Esophagus muscularis mucosa (tissue), 4 donors: ENCODE results near the gene ZNF329. TPM values are rescaled to one million over a fixed set of nuclear protein-coding genes. Genes with fewer than 3 reads are reported as not detected.

ENCODE experiments used
- DNase-seq: peaks from one replicate; pipeline ENCODE4 v3.0.0-alpha.2; 2017; ENCODE audit errors: extremely low spot score
- H3K27ac ChIP-seq, 4 donors: fragments of 200-600 bp; sonication (generic); replicated peaks in 1 of 4; 1 replicate in 3 of 4; 2 replicates in 1 of 4; pipeline ENCODE4 v1.5.1; 2016 to 2019; ENCODE audit warnings: mild to moderate bottlenecking in 1 of 4
- H3K27me3 ChIP-seq, 4 donors: fragments of 200-600 bp; sonication (generic); one replicate each; pipeline versions ENCODE4 v1.5.1 to v1.6.0; 2016 to 2019
- H3K36me3 ChIP-seq, 4 donors: fragments of 200-600 bp; sonication (generic); one replicate each; pipeline ENCODE4 v1.5.1; 2016 to 2019
- H3K4me1 ChIP-seq, 4 donors: fragments of 200-600 bp; sonication (generic); one replicate each; pipeline ENCODE4 v1.5.1; 2016 to 2019
- H3K4me3 ChIP-seq, 4 donors: fragments of 200-600 bp; sonication (generic); 1 replicate in 2 of 4; 2 replicates in 2 of 4; pipeline ENCODE4 v1.5.1; 2016 to 2019; ENCODE audit warnings: mild to moderate bottlenecking in 4 of 4, moderate library complexity in 1 of 4
- H3K9me3 ChIP-seq, 4 donors: fragments of 200-600 bp; sonication (generic); 1 replicate in 3 of 4; 2 replicates in 1 of 4; pipeline ENCODE4 v1.5.1; 2016 to 2019
- CTCF ChIP-seq, 3 experiments: fragments of 200-600 bp in 2 of 3; fragments of 450-650 bp in 1 of 3; sonication (generic) in 2 of 3; IDR thresholded peaks; one replicate each; pipeline ENCODE4 v1.5.1; 2017 to 2019; ENCODE audit warnings: antibody characterized with exemption in 3 of 3, mild to moderate bottlenecking in 2 of 3, moderate library complexity in 1 of 3
- EP300 ChIP-seq: sonication (generic); formaldehyde crosslinking; IDR thresholded peaks from one replicate; pipeline ENCODE4 v1.6.1; 2017; ENCODE audit warnings: antibody characterized with exemption
- POLR2A ChIP-seq: fragments of 450-650 bp; IDR thresholded peaks from one replicate; pipeline ENCODE4 v1.6.1; 2017; ENCODE audit warnings: antibody characterized with exemption, moderate library complexity, mild to moderate bottlenecking, low read depth
- POLR2AphosphoS5 ChIP-seq, 2 donors: sonication (generic); formaldehyde crosslinking; IDR thresholded peaks; one replicate each; pipeline ENCODE4 v1.6.1; 2017; ENCODE audit warnings: antibody characterized with exemption in 2 of 2
- WGBS: methylation state at CpG from one replicate; pipeline ENCODE4 v1.1.5; 2018; 5-methylcytosine and 5-hydroxymethylcytosine counted together
- intact Hi-C: fragments of 100-400 bp; cut with DNase I; formaldehyde crosslinking; loops from one replicate; pipeline ENCODE4 v1.15.1; 2023
- total RNA-seq, 4 donors: library from RNA; depleted of rRNA; stranded (reverse); fragments of >200 nt; gene quantifications; one replicate each; pipeline versions ENCODE4 v1.1.0 to v1.2.1, GENCODE V29; 2016

Gene ZNF329
- total RNA-seq, 4 donors from 2014 or later: 8.3 to 14.0 (median 10.8) TPM

- H3K9me3 ChIP-seq: peaks cover 16 to 100% (median 96%) of the 10 kb centered on the region in 4 donors
- no peak for DNase-seq
- no peak overlapping the region for H3K27ac ChIP-seq
- no peaks in the 10 kb centered on the region for H3K4me1 ChIP-seq
- 73% methylated on average over 4 of the region's 4 CpGs for WGBS
- no peaks in the 10 kb centered on the region for H3K36me3 ChIP-seq
- no peak for TF ChIP-seq EP300
- TF ChIP-seq CTCF (IDR thresholded peaks at IDR 0.05): no peak
- no peak for TF ChIP-seq POLR2A
- no peak for TF ChIP-seq POLR2AphosphoS5 (IDR thresholded peaks at IDR 0.05)
- no peak overlapping the region for H3K4me3 ChIP-seq
- intact Hi-C loops: no loop called here
- no peaks in the 10 kb centered on the region for H3K27me3 ChIP-seq
These were observed 16.2 kb upstream of the ZNF329 start for GRCh38 chr19:58166708-58167280.

- no peak for TF ChIP-seq CTCF (IDR thresholded peaks at IDR 0.05)
- WGBS: 88% methylated on average over 1 of the region's 1 CpG
- DNase-seq: no peak
- Histone ChIP-seq H3K27ac (no peak overlapping the region), H3K27me3 (no peaks in the 10 kb centered on the region), H3K9me3 (peaks cover 16 to 98% (median 95%) of the 10 kb centered on the region in 4 donors), H3K4me1 (no peaks in the 10 kb centered on the region), H3K36me3 (no peaks in the 10 kb centered on the region), H3K4me3 (no peak overlapping the region)
- intact Hi-C loops: no loop called here
These were observed 15.7 kb upstream of the ZNF329 start for GRCh38 chr19:58166268-58166667.

- WGBS: 86% methylated on average over 19 of the region's 53 CpGs
- intact Hi-C loops: loop anchor here (10.0 kb wide), 2 partner anchors 412 to 962 kb away; partner anchors contain the start of genes ZNF264 and ZNF776
- Histone ChIP-seq H3K27me3 (no peaks in the 10 kb centered on the region), H3K27ac (no peak overlapping the region), H3K36me3 (no peaks in the 10 kb centered on the region), H3K4me3 (no peak overlapping the region), H3K4me1 (peaks cover 22 to 32% (median 30%) of the 10 kb centered on the region in 4 donors), H3K9me3 (peaks cover 0 to 23% (median 13%) of the 10 kb centered on the region in 4 donors)
- DNase-seq: no peak
- no peak for TF ChIP-seq POLR2AphosphoS5 (IDR thresholded peaks at IDR 0.05)
- no peak for TF ChIP-seq EP300
- TF ChIP-seq POLR2A: no peak
- TF ChIP-seq CTCF (IDR thresholded peaks at IDR 0.05): no peak
These were observed 6.6 kb upstream of the ZNF329 start for GRCh38 chr19:58157045-58157728.

- whole genome bisulfite sequencing: 10% methylated on average over 18 of the region's 85 CpGs
- TF ChIP-seq EP300: no peak
- peak; percentile 98 to 100 (median 99) for TF ChIP-seq CTCF (IDR thresholded peaks at IDR 0.05)
- peak; percentile 91 to 97 for TF ChIP-seq POLR2AphosphoS5 (IDR thresholded peaks at IDR 0.05)
- TF ChIP-seq POLR2A: peak; percentile 22
- DNase-seq: peak; percentile 97
- H3K9me3 ChIP-seq: peaks cover 0 to 3% (median under 1%) of the 10 kb centered on the region in 4 donors
- no peaks in the 10 kb centered on the region for H3K27me3 ChIP-seq
- peak overlapping the region; percentile 67 to 98 (median 74) for H3K4me3 ChIP-seq
- peak overlapping the region; percentile 87 to 96 (median 92) for H3K27ac ChIP-seq
- H3K4me1 ChIP-seq: peaks cover 30 to 46% (median 43%) of the 10 kb centered on the region in 4 donors
- intact Hi-C loops: loop anchor here (1.0 to 10.0 kb wide), 3 partner anchors 133 to 960 kb away; partner anchors contain the start of genes ZNF264 and ZNF776
- H3K36me3 ChIP-seq: no peaks in the 10 kb centered on the region
These were observed 4.4 kb upstream of the ZNF329 start for GRCh38 chr19:58154679-58155648.
